ENCODE results near the gene CIT. TPM values are rescaled to one million over a fixed set of nuclear protein-coding genes. Genes with fewer than 3 reads are reported as not detected.

CIT gene
- total RNA-seq, 1 donor from 2014 or later: 36.6 TPM

GRCh38 chr12:119841433-119842210 lies 35.5 kb downstream of the CIT start:
- no peaks in the 10 kb centered on the region for H3K4me1 Mint-ChIP-seq (ENCODE audit: low read depth)
- no peak overlapping the region for H3K4me3 Mint-ChIP-seq
- H3K9me3 Mint-ChIP-seq: peaks cover 4% of the 10 kb centered on the region
- peak overlapping the region; percentile 18 for H3K27ac Mint-ChIP-seq
- peaks cover 37% of the 10 kb centered on the region for H3K36me3 Mint-ChIP-seq (ENCODE audit: low read depth)
- DNase-seq (ENCODE audit: low spot score): no peak
- no peaks in the 10 kb centered on the region for H3K27me3 Mint-ChIP-seq (ENCODE audit: insufficient read depth)
- intact Hi-C loops (cut with micrococcal nuclease): no loop called here

GRCh38 chr12:119840582-119840981 lies 36.5 kb downstream of the CIT start:
- intact Hi-C loops (cut with micrococcal nuclease): no loop called here
- H3K36me3 Mint-ChIP-seq (ENCODE audit: low read depth): peaks cover 37% of the 10 kb centered on the region
- no peaks in the 10 kb centered on the region for H3K27me3 Mint-ChIP-seq (ENCODE audit: insufficient read depth)
- no peak for DNase-seq (ENCODE audit: low spot score)
- H3K4me1 Mint-ChIP-seq (ENCODE audit: low read depth): no peaks in the 10 kb centered on the region
- no peak overlapping the region for H3K27ac Mint-ChIP-seq
- no peak overlapping the region for H3K4me3 Mint-ChIP-seq
- peaks cover 4% of the 10 kb centered on the region for H3K9me3 Mint-ChIP-seq

GRCh38 chr12:119840168-119840567 lies 37.0 kb downstream of the CIT start:
- intact Hi-C loops (cut with micrococcal nuclease): no loop called here
- H3K36me3 Mint-ChIP-seq (ENCODE audit: low read depth): peaks cover 41% of the 10 kb centered on the region

GRCh38 chr12:119838826-119839600 lies 38.1 kb downstream of the CIT start:
- Mint-ChIP-seq H3K4me1 (ENCODE audit: low read depth) (peaks cover 5% of the 10 kb centered on the region), H3K36me3 (ENCODE audit: low read depth) (peaks cover 36% of the 10 kb centered on the region), H3K27ac (no peak overlapping the region), H3K4me3 (no peak overlapping the region), H3K27me3 (ENCODE audit: insufficient read depth) (no peaks in the 10 kb centered on the region), H3K9me3 (peaks cover 4% of the 10 kb centered on the region)
- intact Hi-C loops (cut with micrococcal nuclease): no loop called here
- no peak for DNase-seq (ENCODE audit: low spot score)

More at GRCh38 chr12:119840168-119840567, 37.0 kb downstream of the CIT start:
- H3K27me3 Mint-ChIP-seq (ENCODE audit: insufficient read depth): no peaks in the 10 kb centered on the region
- H3K9me3 Mint-ChIP-seq: peaks cover 4% of the 10 kb centered on the region
- no peak overlapping the region for H3K4me3 Mint-ChIP-seq
- H3K4me1 Mint-ChIP-seq (ENCODE audit: low read depth): peaks cover 4% of the 10 kb centered on the region
- no peak for DNase-seq (ENCODE audit: low spot score)
- no peak overlapping the region for H3K27ac Mint-ChIP-seq

GRCh38 chr12:119836781-119837180 lies 40.3 kb downstream of the CIT start:
- intact Hi-C loops (cut with micrococcal nuclease): no loop called here
- peaks cover 34% of the 10 kb centered on the region for H3K36me3 Mint-ChIP-seq (ENCODE audit: low read depth)
- peaks cover 5% of the 10 kb centered on the region for H3K4me1 Mint-ChIP-seq (ENCODE audit: low read depth)

GRCh38 chr12:119835068-119835467 lies 42.1 kb downstream of the CIT start:
- intact Hi-C loops (cut with micrococcal nuclease): no loop called here

More at GRCh38 chr12:119836781-119837180, 40.3 kb downstream of the CIT start:
- peaks cover 4% of the 10 kb centered on the region for H3K9me3 Mint-ChIP-seq
- H3K27me3 Mint-ChIP-seq (ENCODE audit: insufficient read depth): no peaks in the 10 kb centered on the region
- no peak for DNase-seq (ENCODE audit: low spot score)
- no peak overlapping the region for H3K4me3 Mint-ChIP-seq
- no peak overlapping the region for H3K27ac Mint-ChIP-seq

GRCh38 chr12:119829439-119829838 lies 47.7 kb downstream of the CIT start:
- H3K27me3 Mint-ChIP-seq (ENCODE audit: insufficient read depth): no peaks in the 10 kb centered on the region
- no peak for DNase-seq (ENCODE audit: low spot score)
- peaks cover 29% of the 10 kb centered on the region for H3K36me3 Mint-ChIP-seq (ENCODE audit: low read depth)
- H3K4me1 Mint-ChIP-seq (ENCODE audit: low read depth): peaks cover 6% of the 10 kb centered on the region
- intact Hi-C loops (cut with micrococcal nuclease): no loop called here
- H3K9me3 Mint-ChIP-seq: no peaks in the 10 kb centered on the region
- H3K4me3 Mint-ChIP-seq: no peak overlapping the region
- H3K27ac Mint-ChIP-seq: no peak overlapping the region

More at GRCh38 chr12:119835068-119835467, 42.1 kb downstream of the CIT start:
- H3K4me3 Mint-ChIP-seq: no peak overlapping the region
- H3K27ac Mint-ChIP-seq: no peak overlapping the region
- no peaks in the 10 kb centered on the region for H3K9me3 Mint-ChIP-seq
- DNase-seq (ENCODE audit: low spot score): no peak
- peaks cover 30% of the 10 kb centered on the region for H3K36me3 Mint-ChIP-seq (ENCODE audit: low read depth)
- no peaks in the 10 kb centered on the region for H3K27me3 Mint-ChIP-seq (ENCODE audit: insufficient read depth)
- peaks cover 5% of the 10 kb centered on the region for H3K4me1 Mint-ChIP-seq (ENCODE audit: low read depth)

GRCh38 chr12:119828300-119828699 lies 48.8 kb downstream of the CIT start:
- H3K36me3 Mint-ChIP-seq (ENCODE audit: low read depth): peaks cover 29% of the 10 kb centered on the region
- H3K4me1 Mint-ChIP-seq (ENCODE audit: low read depth): peaks cover 6% of the 10 kb centered on the region
- intact Hi-C loops (cut with micrococcal nuclease): no loop called here
- H3K4me3 Mint-ChIP-seq: no peak overlapping the region
- H3K27ac Mint-ChIP-seq: no peak overlapping the region
- H3K9me3 Mint-ChIP-seq: no peaks in the 10 kb centered on the region
- H3K27me3 Mint-ChIP-seq (ENCODE audit: insufficient read depth): no peaks in the 10 kb centered on the region
- no peak for DNase-seq (ENCODE audit: low spot score)

- H3K4me1 Mint-ChIP-seq (ENCODE audit: low read depth): peaks cover 6% of the 10 kb centered on the region
- no peak overlapping the region for H3K27ac Mint-ChIP-seq
- intact Hi-C loops (cut with micrococcal nuclease): no loop called here
- peaks cover 28% of the 10 kb centered on the region for H3K36me3 Mint-ChIP-seq (ENCODE audit: low read depth)
- H3K27me3 Mint-ChIP-seq (ENCODE audit: insufficient read depth): no peaks in the 10 kb centered on the region
- no peaks in the 10 kb centered on the region for H3K9me3 Mint-ChIP-seq
- no peak for DNase-seq (ENCODE audit: low spot score)
- H3K4me3 Mint-ChIP-seq: no peak overlapping the region
Observed at GRCh38 chr12:119827760-119828159, 49.4 kb downstream of the CIT start.

- peaks cover 25% of the 10 kb centered on the region for H3K36me3 Mint-ChIP-seq (ENCODE audit: low read depth)
- no peak overlapping the region for H3K4me3 Mint-ChIP-seq
- no peaks in the 10 kb centered on the region for H3K9me3 Mint-ChIP-seq
- intact Hi-C loops (cut with micrococcal nuclease): no loop called here
- no peak for DNase-seq (ENCODE audit: low spot score)
- H3K27me3 Mint-ChIP-seq (ENCODE audit: insufficient read depth): no peaks in the 10 kb centered on the region
- H3K27ac Mint-ChIP-seq: no peak overlapping the region
- peaks cover 6% of the 10 kb centered on the region for H3K4me1 Mint-ChIP-seq (ENCODE audit: low read depth)
Observed at GRCh38 chr12:119826661-119827445, 50.3 kb downstream of the CIT start.

- Mint-ChIP-seq H3K27ac (no peak overlapping the region), H3K4me1 (ENCODE audit: low read depth) (peaks cover 6% of the 10 kb centered on the region), H3K4me3 (no peak overlapping the region), H3K27me3 (ENCODE audit: insufficient read depth) (no peaks in the 10 kb centered on the region), H3K9me3 (no peaks in the 10 kb centered on the region), H3K36me3 (ENCODE audit: low read depth) (peaks cover 25% of the 10 kb centered on the region)
- intact Hi-C loops (cut with micrococcal nuclease): no loop called here
- no peak for DNase-seq (ENCODE audit: low spot score)
Observed at GRCh38 chr12:119825262-119825661, 51.9 kb downstream of the CIT start.

- intact Hi-C loops (cut with micrococcal nuclease): no loop called here
- Mint-ChIP-seq H3K27me3 (ENCODE audit: insufficient read depth) (no peaks in the 10 kb centered on the region), H3K36me3 (ENCODE audit: low read depth) (peaks cover 17% of the 10 kb centered on the region), H3K4me3 (no peak overlapping the region), H3K9me3 (no peaks in the 10 kb centered on the region), H3K4me1 (ENCODE audit: low read depth) (no peaks in the 10 kb centered on the region), H3K27ac (no peak overlapping the region)
- DNase-seq (ENCODE audit: low spot score): no peak
Observed at GRCh38 chr12:119822046-119822445, 55.1 kb downstream of the CIT start.

Data from activated T-helper 1 cell treated with anti-CD3 and anti-CD28 coated beads, Interleukin-12 subunit alpha, Interleukin-12 subunit beta, Interleukin-2, Interleukin-4 antibody, amounts not matched to agents 30 ng/mL and 10 ng/mL and 1 ng/mL, durations not matched to agents 14 hours and 24 hours and 36 hours (primary cell).